ENCODE measurements around the gene AMY1C.
"Not testable (repeated sequence)": the region's sequence is repeated elsewhere in the genome, so short reads cannot be mapped to it uniquely, and the experiment has no call there.

The AMY1C gene

DNA sequence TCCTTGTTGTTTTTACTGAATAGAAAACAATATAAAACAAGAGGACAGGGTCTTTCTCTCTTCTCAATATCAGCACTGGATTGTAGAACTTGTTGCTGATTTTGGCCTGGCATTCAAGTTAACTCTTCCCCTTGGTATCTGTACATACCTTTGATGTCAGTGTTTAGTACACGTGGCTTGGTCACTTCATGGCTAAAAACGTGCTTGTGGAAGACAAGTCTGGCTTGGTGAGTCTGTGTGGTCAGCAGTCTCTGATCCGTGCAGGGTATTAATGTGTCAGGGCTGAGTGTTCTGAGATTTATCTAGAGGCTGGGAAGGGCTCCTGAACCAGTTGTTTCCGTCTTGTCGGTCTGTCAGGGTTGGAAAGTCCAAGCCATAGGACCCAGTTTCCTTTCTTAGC lies at the start of gene AMY1C:
Gene AMY1C, plus strand, starts transcription at position 301 of the 400 bp plus-strand sequence. CDS start 572 bp downstream, outside the sequence.
- not testable (repeated sequence) for DNase-seq (ENCODE audit: low spot score)

DNA sequence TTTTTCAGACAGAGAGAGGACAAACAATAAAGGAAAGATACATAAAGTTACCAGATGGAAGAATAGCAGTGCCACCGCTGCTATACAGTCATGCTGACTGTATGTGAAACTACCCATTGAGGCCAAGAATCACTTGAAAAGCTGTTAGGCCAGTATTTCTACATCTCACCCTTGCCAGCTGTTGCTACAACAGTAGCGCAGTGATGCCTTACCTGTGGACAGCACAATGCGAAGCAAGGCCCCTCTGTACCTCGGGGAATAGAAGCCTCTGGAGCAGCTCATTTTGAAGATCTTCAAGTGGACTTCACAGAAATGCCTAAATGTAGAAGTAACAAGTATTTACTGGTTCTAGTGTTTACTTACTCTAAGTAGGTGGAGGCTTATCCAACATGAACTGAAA lies 49.0 kb upstream of the AMY1C start:
- not testable (repeated sequence) for DNase-seq (ENCODE audit: low spot score)

DNA sequence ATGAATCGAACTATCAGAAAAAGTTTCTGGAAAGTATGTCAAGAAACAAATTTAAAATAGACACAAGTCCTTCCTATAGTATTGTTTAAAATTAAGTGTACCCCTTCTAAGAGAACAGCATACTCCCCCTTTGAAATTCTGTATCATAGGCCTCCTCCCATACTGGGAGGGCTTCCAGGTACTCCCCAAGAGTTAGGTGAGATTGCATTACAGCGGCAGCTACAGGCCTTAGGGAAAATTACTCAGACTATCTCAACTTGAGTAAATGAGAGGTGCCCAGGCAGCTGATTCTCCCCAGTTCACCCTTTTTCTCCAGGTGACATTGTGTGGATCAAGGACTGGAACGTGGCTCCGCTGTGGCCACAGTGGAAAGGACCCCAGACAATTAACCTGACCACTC lies 48.4 kb upstream of the AMY1C start:
- DNase-seq (ENCODE audit: low spot score) = not testable (repeated sequence)

DNA sequence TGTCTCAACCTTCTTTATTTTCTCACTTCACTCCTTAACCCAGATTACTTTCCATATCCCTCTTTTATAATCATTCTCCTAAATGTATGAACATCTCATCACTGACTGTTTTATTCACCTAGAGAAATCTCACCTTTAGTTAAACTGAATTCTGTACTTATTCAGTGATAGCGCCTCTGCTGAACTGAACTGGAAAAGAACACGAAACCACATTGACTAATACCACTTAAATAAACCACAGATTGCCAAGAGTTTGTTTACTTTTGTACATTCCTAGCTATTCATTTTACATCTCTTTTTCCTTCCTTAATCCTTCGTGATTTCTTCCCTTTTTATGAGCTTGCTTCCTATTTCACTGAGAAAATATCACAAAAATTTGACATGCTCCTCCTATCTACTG lies 42.0 kb upstream of the AMY1C start:
- not testable (repeated sequence) for DNase-seq (ENCODE audit: low spot score)

DNA sequence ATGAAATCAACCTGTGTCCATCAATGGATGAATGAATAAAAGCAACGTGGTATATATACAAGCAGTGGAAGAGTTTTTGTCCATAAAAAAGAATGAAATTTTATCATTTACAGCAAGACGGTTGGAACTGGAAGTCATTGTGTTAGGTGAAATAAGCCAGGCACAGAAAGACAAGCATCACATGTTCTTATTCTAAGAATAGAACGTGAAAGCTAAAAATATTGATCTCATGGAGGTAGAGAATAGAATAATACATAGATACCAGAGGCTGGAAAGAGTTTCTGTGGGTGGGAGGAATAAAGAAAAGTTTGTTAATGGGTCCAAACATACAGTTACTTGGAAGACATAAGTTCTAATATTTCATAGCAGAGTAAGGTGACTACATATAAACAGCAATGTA lies 39.3 kb upstream of the AMY1C start:
- DNase-seq (ENCODE audit: low spot score) = not testable (repeated sequence)

DNA sequence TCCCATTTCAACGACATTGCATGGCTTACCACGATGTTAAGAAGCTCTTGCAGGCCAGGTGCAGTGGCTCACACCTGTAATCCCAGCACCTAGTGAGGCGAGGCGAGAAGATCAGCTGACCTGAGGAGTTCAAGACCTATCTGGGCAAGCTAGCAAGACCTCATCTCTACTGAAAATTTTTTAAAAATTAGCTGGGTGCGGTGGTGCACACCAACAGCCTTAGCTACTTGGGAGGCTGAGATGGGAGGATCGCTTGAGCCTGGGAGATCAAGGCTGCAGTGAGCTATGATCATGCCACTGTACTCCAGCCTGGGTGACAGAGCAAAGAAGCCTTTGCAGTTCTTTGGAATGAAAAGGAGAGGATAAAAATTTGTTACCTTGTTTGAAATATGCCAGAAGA lies 32.3 kb upstream of the AMY1C start:
- not testable (repeated sequence) for DNase-seq (ENCODE audit: low spot score)

DNA sequence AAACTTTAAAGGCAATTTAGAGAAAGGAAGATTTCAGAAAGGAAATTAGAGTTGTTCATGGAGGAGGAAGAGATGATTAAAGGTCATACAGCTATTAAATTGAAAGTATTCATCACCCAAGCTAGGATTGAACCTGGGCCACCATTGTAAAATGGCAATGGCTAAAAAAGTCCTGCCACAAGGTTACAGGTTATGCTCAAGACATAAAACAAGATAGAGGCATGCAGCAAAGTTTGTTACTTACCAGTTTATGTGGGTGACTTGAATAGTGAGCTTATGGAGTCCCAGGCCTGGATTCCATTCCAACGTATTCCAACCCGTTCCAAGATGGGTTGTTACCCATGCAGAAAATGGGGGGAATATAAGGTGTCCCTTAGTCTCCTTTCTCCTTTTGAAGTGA lies 28.2 kb upstream of the AMY1C start:
- DNase-seq (ENCODE audit: low spot score) = not testable (repeated sequence)

DNA sequence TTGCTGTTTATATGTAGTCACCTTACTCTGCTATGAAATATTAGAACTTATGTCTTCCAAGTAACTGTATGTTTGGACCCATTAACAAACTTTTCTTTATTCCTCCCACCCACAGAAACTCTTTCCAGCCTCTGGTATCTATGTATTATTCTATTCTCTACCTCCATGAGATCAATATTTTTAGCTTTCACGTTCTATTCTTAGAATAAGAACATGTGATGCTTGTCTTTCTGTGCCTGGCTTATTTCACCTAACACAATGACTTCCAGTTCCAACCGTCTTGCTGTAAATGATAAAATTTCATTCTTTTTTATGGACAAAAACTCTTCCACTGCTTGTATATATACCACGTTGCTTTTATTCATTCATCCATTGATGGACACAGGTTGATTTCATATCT lies 14.4 kb upstream of the AMY1C start:
- DNase-seq (ENCODE audit: low spot score) = not testable (repeated sequence)

DNA sequence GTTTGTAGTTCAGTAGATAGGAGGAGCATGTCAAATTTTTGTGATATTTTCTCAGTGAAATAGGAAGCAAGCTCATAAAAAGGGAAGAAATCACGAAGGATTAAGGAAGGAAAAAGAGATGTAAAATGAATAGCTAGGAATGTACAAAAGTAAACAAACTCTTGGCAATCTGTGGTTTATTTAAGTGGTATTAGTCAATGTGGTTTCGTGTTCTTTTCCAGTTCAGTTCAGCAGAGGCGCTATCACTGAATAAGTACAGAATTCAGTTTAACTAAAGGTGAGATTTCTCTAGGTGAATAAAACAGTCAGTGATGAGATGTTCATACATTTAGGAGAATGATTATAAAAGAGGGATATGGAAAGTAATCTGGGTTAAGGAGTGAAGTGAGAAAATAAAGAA lies 11.7 kb upstream of the AMY1C start:
- DNase-seq (ENCODE audit: low spot score) = not testable (repeated sequence)

DNA sequence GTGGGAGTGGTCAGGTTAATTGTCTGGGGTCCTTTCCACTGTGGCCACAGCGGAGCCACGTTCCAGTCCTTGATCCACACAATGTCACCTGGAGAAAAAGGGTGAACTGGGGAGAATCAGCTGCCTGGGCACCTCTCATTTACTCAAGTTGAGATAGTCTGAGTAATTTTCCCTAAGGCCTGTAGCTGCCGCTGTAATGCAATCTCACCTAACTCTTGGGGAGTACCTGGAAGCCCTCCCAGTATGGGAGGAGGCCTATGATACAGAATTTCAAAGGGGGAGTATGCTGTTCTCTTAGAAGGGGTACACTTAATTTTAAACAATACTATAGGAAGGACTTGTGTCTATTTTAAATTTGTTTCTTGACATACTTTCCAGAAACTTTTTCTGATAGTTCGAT lies 5.2 kb upstream of the AMY1C start:
- not testable (repeated sequence) for DNase-seq (ENCODE audit: low spot score)

DNA sequence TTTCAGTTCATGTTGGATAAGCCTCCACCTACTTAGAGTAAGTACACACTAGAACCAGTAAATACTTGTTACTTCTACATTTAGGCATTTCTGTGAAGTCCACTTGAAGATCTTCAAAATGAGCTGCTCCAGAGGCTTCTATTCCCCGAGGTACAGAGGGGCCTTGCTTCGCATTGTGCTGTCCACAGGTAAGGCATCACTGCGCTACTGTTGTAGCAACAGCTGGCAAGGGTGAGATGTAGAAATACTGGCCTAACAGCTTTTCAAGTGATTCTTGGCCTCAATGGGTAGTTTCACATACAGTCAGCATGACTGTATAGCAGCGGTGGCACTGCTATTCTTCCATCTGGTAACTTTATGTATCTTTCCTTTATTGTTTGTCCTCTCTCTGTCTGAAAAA lies 4.7 kb upstream of the AMY1C start:
- not testable (repeated sequence) for DNase-seq (ENCODE audit: low spot score)

DNA sequence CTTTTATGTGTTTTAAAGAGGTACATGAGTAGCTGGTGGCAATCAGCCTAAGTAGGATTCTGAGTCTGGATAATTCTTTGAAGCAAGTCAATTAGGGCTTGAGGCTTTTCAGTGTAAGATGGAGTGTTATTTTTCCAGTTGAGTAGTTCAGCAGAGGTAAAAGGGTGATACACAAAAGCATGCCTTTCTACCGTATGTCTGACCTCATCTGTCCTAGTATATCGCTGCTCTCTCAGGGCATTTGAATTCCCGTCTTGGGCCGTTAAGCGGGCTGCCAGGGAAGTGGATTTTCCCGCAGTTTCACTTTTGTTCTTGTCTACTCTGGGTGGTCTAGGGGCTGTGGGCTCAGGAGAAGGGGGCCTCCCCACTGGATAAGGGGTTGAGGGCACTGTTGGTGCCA lies 1.4 kb upstream of the AMY1C start:
- not testable (repeated sequence) for DNase-seq (ENCODE audit: low spot score)

DNA sequence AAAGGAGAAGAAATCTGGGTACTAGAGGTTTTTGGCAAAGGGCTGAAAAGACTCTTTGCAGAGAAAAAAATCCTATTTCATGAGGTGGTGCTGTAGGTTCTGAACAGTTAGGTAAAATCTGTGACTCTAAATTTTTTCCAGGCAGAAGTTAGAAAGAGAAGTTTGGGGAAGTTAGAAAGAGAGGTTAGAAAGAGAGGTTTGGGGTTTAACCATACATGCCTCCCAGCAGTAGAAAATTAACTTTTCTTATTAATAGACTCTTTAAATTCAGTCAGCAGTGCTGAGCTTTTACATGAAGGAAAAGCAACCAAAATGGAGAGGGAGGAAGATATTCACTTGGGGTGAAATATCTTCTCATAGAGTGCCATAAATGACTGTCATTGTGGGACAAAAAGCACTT lies 12.2 kb downstream of the AMY1C start:
- DNase-seq (ENCODE audit: low spot score) = no peak

DNA sequence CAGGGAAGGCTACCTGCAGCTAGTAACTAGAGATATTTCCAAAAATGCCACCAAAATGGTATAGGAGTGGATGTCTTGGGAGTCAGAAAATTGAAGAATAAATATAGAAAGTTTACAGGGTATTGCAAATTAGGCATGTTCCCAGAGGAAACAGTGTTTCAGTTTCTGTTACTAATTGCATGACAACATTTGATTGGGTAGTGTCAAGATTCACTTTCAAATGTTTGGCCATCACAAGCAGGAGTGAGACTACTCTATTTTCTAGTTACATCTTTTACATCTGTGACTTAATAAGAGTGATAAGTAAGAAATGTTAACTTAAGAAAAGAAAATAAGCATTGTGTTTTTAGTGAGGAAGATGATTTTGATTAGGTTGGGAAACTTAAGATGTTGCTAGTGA lies 30.2 kb downstream of the AMY1C start:
- DNase-seq (ENCODE audit: low spot score) = no peak

DNA sequence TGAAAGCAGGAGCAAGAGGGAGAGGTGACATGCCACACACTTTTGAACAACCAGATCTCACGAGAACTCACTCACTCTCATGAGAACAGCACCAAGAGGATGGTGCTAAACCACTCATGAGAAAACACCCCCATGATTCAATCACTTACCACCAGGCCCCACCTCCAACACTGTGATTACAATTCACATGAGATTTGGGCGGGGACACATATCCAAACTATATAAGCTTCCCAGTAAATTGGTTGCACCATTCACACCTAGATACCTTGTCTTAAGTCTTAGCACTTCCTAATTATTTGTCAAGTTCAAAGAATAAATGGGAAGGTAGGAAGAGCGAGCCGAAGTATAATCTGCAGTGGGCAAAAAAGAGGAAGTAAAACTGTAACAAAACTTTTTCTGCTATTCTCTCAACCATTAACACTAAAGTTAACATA lies 34.3 kb downstream of the AMY1C start:
- no peak for DNase-seq (ENCODE audit: low spot score)

DNA sequence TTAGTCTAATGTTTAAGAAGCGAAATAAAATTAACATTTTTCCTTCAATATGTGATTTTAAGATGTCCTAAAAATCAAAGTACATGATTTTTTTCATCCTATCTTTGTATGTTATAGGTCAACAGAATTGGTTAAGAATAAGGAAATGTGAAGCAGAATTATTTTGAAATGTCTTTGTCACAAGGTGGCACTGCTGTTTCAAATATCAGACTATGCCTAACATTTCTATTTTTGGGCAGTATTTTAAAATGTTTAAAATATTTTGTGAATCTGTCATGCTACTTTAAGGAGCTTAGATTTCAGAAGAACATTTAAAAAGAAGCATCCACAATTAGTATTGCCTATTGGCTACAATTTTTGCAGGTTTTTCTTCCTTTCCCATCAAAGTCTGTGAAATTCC lies 38.7 kb downstream of the AMY1C start:
- DNase-seq (ENCODE audit: low spot score) = no peak

DNA sequence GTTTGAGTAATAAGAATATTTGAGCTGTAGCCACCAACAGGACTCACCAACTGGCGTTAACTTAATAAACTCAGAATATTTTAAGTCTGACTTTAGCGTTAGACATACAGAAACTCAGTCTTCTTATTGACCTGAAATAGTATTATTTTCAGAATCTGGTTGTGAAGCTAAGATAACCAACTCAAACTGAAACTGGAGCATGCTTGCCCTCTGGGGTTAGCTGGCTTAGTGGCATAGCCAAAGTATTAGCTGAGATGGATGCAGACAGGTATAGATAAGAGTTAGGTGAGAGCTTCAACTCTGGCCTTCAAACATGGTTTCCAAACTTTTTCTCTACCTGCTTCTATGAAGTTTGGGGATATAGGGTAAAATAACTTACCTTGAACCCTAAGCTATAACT lies 40.5 kb downstream of the AMY1C start:
- DNase-seq (ENCODE audit: low spot score) = no peak
